H4 (cell line): ENCODE measurements around the gene SLC28A1. TPM values are rescaled to one million over a fixed set of nuclear protein-coding genes. Genes with fewer than 3 reads are reported as not detected.
A peak's percentile ranks its signal among the peaks of the same experiment; 100 is the strongest.
"Not testable (repeated sequence)": the region's sequence is repeated elsewhere in the genome, so short reads cannot be mapped to it uniquely, and the experiment has no call there.

ENCODE experiments used
- DNase-seq: peaks from one replicate; pipeline ENCODE4 v3.0.0-alpha.2; 2015; ENCODE audit warnings: low spot score
- total RNA-seq: library from RNA; depleted of rRNA; stranded (reverse); fragments of >200 nt; shearing (Covaris generic); gene quantifications from 2 replicates; pipeline ENCODE4 v1.2.3, GENCODE V29; 2014

SLC28A1 gene
- total RNA-seq, 1 experiment from 2014 or later = 0.08 TPM

DNA sequence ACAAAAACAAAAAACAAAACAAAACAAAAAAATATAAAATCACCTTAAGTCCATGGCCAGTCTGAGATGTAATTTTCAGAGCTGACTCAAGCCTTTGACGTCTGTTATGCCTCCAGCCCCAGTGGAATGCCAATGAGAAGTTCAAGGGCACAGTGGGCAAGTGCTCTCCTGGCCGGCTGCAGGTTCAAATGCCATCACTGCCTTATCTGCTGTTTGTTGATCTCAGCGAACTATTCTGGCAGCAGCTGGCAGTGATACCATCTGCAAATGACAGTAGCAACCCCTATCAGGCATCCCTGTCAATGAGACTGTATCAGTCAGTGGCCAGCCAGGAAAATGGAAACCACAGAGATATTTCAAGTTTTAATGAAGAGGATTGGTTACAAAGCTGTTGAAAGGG, 86.4 kb downstream of the SLC28A1 start:
- DNase-seq = no peak

DNA sequence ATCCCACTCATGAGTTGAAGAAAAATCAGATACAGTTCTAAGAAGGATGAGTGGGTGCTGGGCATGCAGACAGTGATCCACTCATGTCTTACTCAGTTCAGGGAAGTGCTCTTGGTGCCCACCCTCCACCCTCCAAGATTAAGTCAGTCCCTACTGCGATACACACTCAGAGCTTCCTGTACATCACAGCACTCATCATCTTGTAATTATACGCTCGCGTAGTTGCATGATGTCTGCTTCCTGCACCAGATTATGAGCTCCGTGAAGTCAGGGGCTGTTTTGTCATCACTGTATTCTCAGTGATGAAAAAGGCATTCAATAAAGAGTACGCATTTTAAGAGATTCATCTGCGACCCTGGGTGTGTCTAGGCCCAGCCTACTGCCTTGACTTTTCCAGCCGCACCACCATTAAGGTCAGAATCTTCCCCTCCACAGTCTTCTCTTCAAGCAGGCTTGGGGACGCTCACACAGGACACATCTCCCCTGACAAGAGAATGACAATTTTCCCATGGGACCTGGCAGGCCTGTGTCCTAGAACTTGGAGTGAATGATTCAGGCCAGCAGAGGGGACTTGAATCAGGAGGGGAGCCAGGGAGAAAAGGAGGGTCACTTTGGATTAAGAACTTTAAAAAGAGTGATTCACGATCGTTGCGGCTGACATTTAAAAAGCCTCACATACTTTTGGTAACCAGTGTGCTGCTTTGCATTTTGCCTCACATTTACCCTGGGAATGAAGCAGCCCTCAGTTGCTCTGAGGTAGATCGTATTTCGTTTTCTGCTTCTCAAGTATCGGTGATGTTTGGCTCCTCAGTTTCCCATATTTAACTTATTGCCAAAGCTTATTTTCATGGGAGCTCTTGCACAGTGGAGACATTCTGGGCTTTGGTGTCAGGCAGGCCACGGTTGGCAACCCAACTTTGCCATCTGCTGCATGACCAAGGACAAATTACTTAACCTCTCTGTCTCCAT, 89.3 kb downstream of the SLC28A1 start:
- no peak for DNase-seq

GRCh38 chr15:84975871-84976351, 91.4 kb downstream of the SLC28A1 start:
- no peak for DNase-seq

DNA sequence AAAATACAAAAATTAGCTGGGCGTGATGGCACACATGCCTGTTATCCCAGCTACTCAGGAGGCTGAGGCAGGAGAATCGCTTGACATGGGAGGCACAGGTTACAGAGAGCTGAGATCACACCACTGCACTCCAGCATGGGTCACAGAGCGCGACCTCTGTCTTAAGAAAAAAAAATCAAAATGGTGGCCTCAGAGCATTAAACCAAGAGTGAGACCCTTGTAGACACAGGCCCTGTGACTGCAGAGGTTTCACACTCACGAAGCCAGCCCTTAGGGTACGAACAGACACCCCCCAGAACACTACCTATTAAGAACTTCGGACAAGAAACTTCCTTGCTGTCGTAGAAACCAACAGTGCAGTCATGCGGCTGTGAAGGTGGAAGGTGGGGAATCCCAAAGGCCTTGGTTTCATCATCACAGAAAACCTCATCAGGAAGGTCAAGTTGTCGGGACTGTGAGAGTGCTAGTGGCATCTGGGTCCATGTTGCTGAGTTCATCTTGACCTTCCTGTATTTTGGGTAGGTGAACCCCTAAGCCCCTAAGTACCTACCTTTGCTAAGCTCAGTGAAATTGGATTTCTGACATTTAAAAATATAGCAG, 92.4 kb downstream of the SLC28A1 start:
- DNase-seq = no peak

DNA sequence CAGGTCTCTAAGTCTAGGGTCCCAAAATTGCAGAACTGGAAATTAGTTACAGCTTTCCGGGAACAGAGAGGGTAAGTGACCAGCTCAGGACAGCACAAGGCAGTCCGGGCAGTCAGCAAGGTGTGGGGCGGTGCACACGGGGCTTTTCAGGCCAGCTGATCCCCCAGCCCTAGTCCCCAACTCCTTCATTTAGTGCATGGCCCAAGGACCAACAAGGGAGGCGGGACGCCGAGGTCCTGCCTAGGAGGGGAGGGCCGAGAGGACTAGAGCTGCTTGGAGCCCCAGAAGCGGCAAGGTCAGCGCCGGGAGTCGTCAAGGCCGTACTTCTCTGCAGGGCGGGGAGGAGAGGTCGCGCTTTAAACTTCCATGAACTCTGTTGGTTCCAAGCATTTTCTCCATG, 95.2 kb downstream of the SLC28A1 start:
- no peak for DNase-seq

DNA sequence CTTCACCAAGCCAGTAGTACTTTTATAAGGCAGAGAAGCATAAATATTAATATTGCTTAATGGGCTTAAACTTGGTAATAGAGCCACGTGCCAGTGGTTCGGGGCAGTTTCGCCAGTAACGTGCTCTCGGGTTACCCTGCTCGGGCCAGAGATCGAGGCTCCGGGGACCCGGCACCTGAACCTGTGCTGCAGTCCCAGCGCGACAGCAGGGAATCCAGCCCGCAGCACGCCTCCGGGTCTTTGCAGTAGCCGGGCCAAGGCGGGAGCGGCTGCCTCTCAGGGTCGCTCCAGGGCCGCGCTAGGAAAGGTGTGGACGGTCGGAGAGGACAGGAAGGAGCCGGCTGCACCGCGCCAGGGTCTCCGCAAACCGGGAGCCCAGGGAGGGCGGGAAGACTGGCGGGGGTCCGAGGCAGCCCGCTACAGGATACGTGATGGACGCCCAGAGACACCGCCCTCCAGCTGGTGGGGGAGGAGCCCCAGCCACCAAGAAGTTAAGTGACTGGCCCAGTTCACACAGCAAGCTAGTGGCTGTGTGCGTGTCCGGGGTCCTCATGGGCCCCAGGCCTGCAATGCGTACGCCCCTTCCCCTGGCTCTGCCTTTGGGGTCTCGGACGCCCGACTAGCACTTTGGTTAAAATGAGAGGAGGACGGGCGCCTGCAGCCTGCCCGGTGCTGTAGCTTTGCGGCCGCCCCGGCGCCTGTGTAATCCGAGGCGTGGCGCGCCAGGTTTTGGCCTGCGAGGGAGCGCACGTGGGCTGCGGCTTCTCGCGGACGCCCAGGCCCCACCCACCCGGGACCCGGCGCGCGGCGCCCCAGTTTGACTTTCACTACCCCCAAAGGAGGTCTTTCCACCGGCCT, 96.0 kb downstream of the SLC28A1 start:
- peak; percentile 73 for DNase-seq

- DNase-seq = peak; percentile 93
Observed at GRCh38 chr15:84981054-84981710, 96.7 kb downstream of the SLC28A1 start.

- DNase-seq = peak; percentile 22
Observed at GRCh38 chr15:84981711-84982300, 97.3 kb downstream of the SLC28A1 start, which contains the start of gene PDE8A. Gene PDE8A (plus strand): TSS chr15:84981856. CDS start chr15:84982163, 307 bp downstream.

DNA sequence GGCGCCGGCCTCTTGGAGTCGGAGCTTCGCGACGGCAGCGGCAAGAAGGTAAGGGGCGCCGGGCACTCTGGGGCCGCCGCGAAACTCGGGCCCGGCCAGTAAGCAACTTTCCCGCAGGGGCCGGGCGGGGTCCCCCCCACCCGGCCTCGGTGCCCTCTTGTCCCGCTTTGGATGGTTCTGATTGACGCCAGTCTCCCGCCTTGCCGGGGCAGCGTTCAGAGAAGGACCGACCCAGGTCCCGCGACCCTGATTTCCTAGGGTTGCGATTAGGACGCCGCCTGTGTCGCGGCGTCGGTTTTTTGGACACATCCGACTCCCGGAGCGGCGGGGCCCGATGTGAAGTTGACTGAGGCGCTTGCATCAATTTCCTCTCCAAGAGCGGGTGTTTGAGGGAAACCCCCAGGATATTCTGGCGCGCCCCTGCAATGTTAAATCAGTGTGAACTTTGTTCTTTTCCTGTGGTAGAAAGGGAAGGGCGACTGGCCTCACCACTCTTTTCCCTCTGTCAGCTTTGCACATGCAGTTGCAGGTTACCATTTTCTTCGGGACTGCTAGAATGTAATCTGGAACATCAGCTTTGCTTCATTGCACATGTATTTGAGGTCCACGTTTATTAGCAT, 97.9 kb downstream of the SLC28A1 start:
- no peak for DNase-seq

DNA sequence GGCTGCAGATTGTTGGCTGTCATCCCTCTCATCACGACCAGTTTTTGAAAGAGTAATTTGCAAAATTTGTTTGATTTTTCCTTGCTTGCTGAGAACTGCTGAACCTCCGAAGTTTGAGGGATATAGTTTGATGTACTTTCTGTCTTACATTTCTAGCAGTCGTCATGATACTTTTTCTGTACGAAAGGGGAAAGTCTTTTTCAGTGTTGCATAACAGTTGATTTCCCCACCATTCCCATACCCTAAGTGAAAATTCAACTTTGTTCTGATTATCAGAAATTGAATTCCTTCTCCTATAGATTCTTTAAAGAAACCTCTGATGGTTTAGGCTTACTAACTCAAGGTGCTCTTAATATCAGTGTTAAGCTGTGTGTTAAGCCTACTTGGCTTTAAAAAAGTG, 98.8 kb downstream of the SLC28A1 start:
- DNase-seq = no peak

DNA sequence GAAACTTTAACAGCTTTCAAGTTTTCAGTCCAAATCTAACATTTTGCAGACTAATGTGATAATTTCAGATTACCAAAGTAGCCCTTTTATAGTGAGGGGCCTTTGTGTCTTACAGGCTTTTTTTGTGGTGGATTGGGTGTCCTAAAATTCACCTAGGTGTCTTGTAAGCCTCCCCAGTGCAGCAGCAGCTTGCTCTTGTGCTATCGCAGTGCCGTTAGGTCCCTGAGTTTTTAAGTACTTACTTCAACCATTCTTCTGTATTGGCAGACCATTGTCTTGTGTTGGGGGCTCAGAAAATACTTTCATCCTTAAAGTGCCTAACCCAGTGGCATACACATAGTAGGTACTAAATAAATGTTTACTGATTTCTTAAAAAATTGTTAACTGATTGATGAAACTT, 99.2 kb downstream of the SLC28A1 start:
- DNase-seq = no peak

DNA sequence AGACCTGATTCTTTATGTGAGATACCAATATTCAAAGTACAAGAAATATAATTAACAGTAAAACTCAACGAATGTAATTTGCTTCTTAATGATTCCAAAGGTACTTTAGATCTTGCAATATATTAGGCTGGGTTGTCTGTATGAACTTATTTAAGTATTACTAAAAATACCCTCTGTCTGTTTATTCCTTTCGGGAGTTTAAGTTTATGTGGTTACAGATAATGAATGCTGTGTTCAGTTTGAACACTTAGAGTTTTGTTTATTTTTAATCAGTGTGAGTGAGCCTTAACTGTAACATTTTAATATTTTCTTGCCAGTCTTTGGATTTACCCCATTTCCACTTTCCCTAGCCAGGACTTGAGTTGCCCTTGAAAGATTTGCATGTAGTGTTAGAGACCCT, 100.7 kb downstream of the SLC28A1 start:
- DNase-seq = no peak

GRCh38 chr15:84987351-84987750, 102.9 kb downstream of the SLC28A1 start:
- DNase-seq = not testable (repeated sequence)

GRCh38 chr15:84987949-84988624, 103.6 kb downstream of the SLC28A1 start:
- DNase-seq = no peak

- no peak for DNase-seq
Observed at GRCh38 chr15:84988909-84989644, 104.6 kb downstream of the SLC28A1 start.

DNA sequence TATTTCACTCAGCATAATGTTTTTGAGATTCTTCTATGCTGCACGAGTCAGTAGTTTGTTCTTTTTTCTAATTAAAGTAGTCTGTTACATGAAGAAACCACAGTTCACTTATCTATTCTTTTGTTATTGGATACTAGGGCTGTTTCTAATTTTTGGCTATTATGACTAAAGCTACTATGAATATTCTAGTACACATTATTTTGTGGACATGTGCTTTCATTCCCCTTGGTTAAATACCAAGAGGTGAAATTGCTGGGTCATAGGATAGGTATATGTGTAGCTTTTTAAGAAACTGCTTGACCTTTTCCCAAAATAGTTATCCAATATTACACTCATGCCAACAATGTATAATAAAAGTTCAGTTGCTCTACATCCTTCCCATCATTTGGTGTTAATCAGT, 106.0 kb downstream of the SLC28A1 start:
- DNase-seq = no peak

DNA sequence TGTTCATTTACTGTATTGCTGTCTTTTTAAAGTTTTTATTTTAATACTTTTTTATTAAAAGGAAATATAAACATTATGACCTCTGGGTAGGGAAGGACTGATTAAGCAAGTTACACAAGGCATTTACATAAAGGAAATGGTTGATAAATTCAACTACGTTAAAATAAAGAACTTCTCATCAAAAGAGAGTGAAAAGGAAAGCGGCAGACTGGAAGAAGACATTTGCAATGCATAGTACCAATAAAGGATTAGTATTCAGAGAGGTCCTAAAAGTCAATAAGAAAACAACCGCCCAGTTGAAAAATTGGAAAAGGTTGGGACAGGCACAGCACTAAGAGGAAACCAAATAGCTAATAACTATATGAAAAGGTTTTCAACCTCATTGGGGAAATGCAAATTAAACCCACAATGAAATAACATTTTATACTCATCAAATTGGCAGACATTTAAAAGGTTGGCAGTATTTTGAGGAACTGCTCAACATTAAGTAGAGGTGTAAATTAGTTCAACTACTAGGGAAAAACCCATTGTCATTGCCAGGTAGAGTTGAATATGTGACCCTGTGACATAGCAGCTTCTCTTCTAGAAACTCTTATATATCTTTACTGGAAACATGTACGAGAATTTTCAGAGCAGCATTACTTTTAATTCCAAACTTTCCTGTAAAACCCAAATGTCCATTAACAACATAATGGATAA, 106.7 kb downstream of the SLC28A1 start:
- DNase-seq = no peak

DNA sequence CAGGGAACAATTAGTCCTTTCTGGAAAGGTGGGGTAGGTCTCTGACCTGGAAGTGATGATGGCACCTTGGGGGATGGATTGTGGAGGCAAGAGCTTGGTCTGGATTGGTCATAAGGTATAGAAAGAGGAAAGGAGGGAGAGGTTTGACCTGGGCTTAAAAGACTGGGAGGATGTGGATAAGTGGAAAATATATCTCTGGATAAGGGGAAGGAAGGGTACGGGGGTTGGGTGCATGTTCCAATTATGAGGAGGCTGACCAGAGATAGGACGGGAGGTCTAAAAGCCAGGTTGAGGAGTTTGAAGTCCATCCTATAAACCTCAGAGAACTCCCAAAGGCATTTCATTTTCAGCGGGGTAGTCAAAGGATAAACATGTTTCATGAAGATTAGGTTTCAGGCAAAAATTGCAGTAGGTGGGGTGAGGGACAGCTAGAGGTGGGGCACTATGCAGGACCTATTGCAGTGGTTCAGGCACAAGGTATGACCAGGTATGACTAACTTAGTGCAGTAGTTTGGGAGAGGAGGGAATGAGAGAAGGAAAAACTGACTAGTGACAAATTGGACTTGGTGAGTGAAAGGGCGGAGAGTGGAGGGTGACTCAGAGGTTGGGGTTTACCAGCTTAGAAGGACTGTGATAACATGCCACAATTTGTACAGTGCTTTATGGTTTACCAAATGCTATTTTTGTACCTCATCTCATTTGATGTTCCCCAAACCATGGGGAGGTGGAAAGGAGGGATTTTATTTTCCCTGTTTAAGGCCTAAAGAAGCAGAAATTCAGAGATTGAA, 107.9 kb downstream of the SLC28A1 start:
- peak; percentile 70 for DNase-seq
